OCI-LY7 (cell line): Measurements from ENCODE around the gene NOVA1.

Experiments used
- CTCF ChIP-seq: fragments of 200-600 bp; sonication (generic); conservative IDR thresholded peaks from 2 replicates; pipeline ENCODE4 v1.5.1; 2014; ENCODE audit warnings: mild to moderate bottlenecking, antibody characterized with exemption, low read length, moderate library complexity, mixed read lengths
- EZH2phosphoT487 ChIP-seq: fragments of 200-600 bp; sonication (generic); IDR thresholded peaks from 2 replicates; pipeline ENCODE4 v1.6.1; 2018; ENCODE audit warnings: low read depth, borderline replicate concordance, mild to moderate bottlenecking, mixed run types, antibody characterized with exemption, low read length, moderate library complexity, mixed read lengths

GRCh38 chr14:26517771-26518170, 80.1 kb downstream of the NOVA1 start:
- TF ChIP-seq CTCF, result no peak
- TF ChIP-seq EZH2phosphoT487, result no peak
